HG02970 (cell line): ENCODE measurements around the gene MACROD1.

Experiments
- ATAC-seq: cut with Tn5 transposase; IDR thresholded peaks from one replicate; pipeline ENCODE4 v1.9.1; 2021; ENCODE audit warnings: mild to moderate bottlenecking, moderate library complexity, moderate number of reproducible peaks; ENCODE audit not compliant: unreplicated experiment, low FRiP score

MACROD1 gene

GRCh38 chr11:64081745-64082442 is 84.0 kb downstream of the MACROD1 start:
- no peak for ATAC-seq

GRCh38 chr11:64080390-64080789 is 85.5 kb downstream of the MACROD1 start:
- ATAC-seq: no peak

GRCh38 chr11:64078905-64079304 is 87.0 kb downstream of the MACROD1 start:
- ATAC-seq: no peak

GRCh38 chr11:64078284-64078683 is 87.6 kb downstream of the MACROD1 start:
- no peak for ATAC-seq

GRCh38 chr11:64077607-64078006 is 88.3 kb downstream of the MACROD1 start:
- ATAC-seq: no peak

GRCh38 chr11:64076758-64077157 is 89.2 kb downstream of the MACROD1 start:
- no peak for ATAC-seq

- ATAC-seq: no peak
Measured at GRCh38 chr11:64074239-64074638, 91.7 kb downstream of the MACROD1 start.

GRCh38 chr11:64073542-64073941 is 92.4 kb downstream of the MACROD1 start:
- no peak for ATAC-seq

- ATAC-seq: no peak
Measured at GRCh38 chr11:64072871-64073270, 93.0 kb downstream of the MACROD1 start.

GRCh38 chr11:64072403-64072802 is 93.5 kb downstream of the MACROD1 start:
- ATAC-seq: no peak

GRCh38 chr11:64071849-64072248 is 94.1 kb downstream of the MACROD1 start:
- no peak for ATAC-seq

- ATAC-seq: no peak
Measured at GRCh38 chr11:64070314-64070681, 95.6 kb downstream of the MACROD1 start.

- ATAC-seq: no peak
Measured at GRCh38 chr11:64069401-64070313, 96.3 kb downstream of the MACROD1 start.

GRCh38 chr11:64068705-64069400 is 97.1 kb downstream of the MACROD1 start:
- ATAC-seq: no peak

- ATAC-seq: no peak
Measured at GRCh38 chr11:64067230-64067993, 98.5 kb downstream of the MACROD1 start.

- no peak for ATAC-seq
Measured at GRCh38 chr11:64065712-64066111, 100.2 kb downstream of the MACROD1 start.

- no peak for ATAC-seq
Measured at GRCh38 chr11:64065141-64065465, 100.8 kb downstream of the MACROD1 start.

GRCh38 chr11:64064374-64065140 is 101.4 kb downstream of the MACROD1 start:
- ATAC-seq: no peak

GRCh38 chr11:64063777-64064176 is 102.1 kb downstream of the MACROD1 start:
- ATAC-seq: no peak
